ENCODE measurements around the gene UBE3A.

The UBE3A gene

GRCh38 chr15:25362545-25362944 is 76.3 kb downstream of the UBE3A start:
- Histone ChIP-seq H3K27me3 (no peaks in the 10 kb centered on the region), H3K9me3 (no peaks in the 10 kb centered on the region)

GRCh38 chr15:25347707-25348106 is 91.1 kb downstream of the UBE3A start:
- Histone ChIP-seq H3K4me3 (no peak overlapping the region), H3K36me3 (peaks cover 24 to 52% (median 32%) of the 10 kb centered on the region in 3 donors), H3K27me3 (no peaks in the 10 kb centered on the region), H3K4me1 (peaks cover 0 to 3% (median 0%) of the 10 kb centered on the region in 4 donors), H3K9me3 (peaks cover 0 to 11% (median 0%) of the 10 kb centered on the region in 3 donors), H3K27ac (no peak overlapping the region)
- intact Hi-C loops (cut with DNase I; ENCODE audit: low total_unique reads): no loop called here
- DNase-seq: no peak
- no peak for TF ChIP-seq CTCF (IDR thresholded peaks at IDR 0.05)

More at GRCh38 chr15:25362545-25362944, 76.3 kb downstream of the UBE3A start:
- Histone ChIP-seq H3K4me3 (no peak overlapping the region), H3K4me1 (peaks cover 0 to 29% (median 3%) of the 10 kb centered on the region in 4 donors), H3K27ac (peak overlapping the region; percentile 10), H3K36me3 (peaks cover 2 to 15% (median 6%) of the 10 kb centered on the region in 3 donors)
- intact Hi-C loops (cut with DNase I; ENCODE audit: low total_unique reads): no loop called here
- no peak for TF ChIP-seq CTCF (IDR thresholded peaks at IDR 0.05)
- DNase-seq: no peak

GRCh38 chr15:25346371-25346770 is 92.5 kb downstream of the UBE3A start:
- Histone ChIP-seq H3K4me1 (peaks cover 0 to 3% (median 0%) of the 10 kb centered on the region in 4 donors), H3K9me3 (peaks cover 0 to 11% (median 0%) of the 10 kb centered on the region in 3 donors), H3K4me3 (no peak overlapping the region), H3K27me3 (no peaks in the 10 kb centered on the region), H3K36me3 (peaks cover 23 to 46% (median 24%) of the 10 kb centered on the region in 3 donors), H3K27ac (peak overlapping the region in 1 of 2 donors; percentile 26)
- DNase-seq: no peak
- intact Hi-C loops (cut with DNase I; ENCODE audit: low total_unique reads): no loop called here
- no peak for TF ChIP-seq CTCF (IDR thresholded peaks at IDR 0.05)

- Histone ChIP-seq H3K9me3 (peaks cover 0 to 11% (median 0%) of the 10 kb centered on the region in 3 donors), H3K4me3 (no peak overlapping the region), H3K27ac (peak overlapping the region in 1 of 2 donors; percentile 26), H3K4me1 (peaks cover 0 to 3% (median 0%) of the 10 kb centered on the region in 4 donors), H3K36me3 (peaks cover 21 to 48% (median 23%) of the 10 kb centered on the region in 3 donors), H3K27me3 (no peaks in the 10 kb centered on the region)
- DNase-seq: peak; percentile 33 to 69
- TF ChIP-seq CTCF (IDR thresholded peaks at IDR 0.05): peak; percentile 11 to 34
- intact Hi-C loops (cut with DNase I; ENCODE audit: low total_unique reads): no loop called here
These were observed 92.9 kb downstream of the UBE3A start for GRCh38 chr15:25345943-25346342.

GRCh38 chr15:25342629-25343028 is 96.2 kb downstream of the UBE3A start:
- no peak for DNase-seq
- TF ChIP-seq CTCF (IDR thresholded peaks at IDR 0.05): no peak
- H3K4me3 ChIP-seq: no peak overlapping the region
- peaks cover 34 to 81% (median 47%) of the 10 kb centered on the region in 3 donors for H3K36me3 ChIP-seq
- no peak overlapping the region for H3K27ac ChIP-seq
- intact Hi-C loops (cut with DNase I; ENCODE audit: low total_unique reads): no loop called here
- peaks cover 0 to 7% (median 0%) of the 10 kb centered on the region in 3 donors for H3K9me3 ChIP-seq
- H3K27me3 ChIP-seq: no peaks in the 10 kb centered on the region
- peaks cover 0 to 3% (median 0%) of the 10 kb centered on the region in 4 donors for H3K4me1 ChIP-seq
